ENCODE data around the gene ATRIP. TPM values are rescaled to one million over a fixed set of nuclear protein-coding genes. Genes with fewer than 3 reads are reported as not detected.

Gene ATRIP
- total and polyA plus RNA-seq, 10 of the 15 experiments (the other 5 are each of a cell fraction or from before 2014, with no cell fraction given): 1.4 to 16.0 (median 10.1) TPM

DNA sequence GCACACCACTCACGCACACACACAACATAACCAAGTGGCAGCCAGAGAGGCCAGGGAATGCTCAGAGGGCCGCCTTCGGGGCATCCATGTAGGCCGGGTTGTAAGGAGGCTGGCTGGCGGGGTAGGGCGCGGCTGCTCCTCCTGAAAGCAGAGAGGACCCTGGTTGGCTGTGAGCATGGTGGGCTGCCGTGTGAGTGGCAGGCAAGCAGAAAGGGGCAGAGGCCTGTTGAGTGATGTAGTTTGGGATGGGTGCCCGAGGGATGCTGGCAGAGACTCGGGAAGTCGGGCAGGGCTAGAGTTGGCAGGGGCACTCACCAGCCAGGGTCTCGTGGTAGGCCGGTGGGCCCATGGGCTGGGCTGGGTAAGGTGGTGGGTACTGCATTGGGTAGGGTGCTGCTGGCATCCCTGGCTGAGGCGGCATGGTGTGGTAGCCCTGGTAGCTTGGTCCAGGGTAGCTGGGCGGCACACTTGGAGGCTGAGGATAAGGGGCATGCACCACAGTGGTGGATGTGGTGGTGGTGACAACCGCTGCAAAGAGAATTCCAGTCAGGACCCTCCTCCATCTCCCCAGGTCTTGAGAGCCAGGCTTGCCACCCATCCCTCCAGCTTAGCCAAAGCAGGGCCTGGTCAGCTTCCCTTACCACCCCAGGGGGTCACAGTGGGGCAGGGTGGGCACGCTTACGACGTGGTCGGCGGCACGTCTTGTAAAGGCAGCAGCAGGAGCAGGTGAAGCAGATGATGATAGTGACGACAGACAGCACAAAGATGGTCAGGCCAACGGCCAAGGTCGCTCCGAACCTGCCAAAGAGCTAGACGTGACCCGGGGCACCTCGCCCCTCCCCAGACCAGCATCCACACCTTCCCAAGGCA lies 22.7 kb downstream of the ATRIP start (continued):
- TF ChIP-seq, protein P1, sequence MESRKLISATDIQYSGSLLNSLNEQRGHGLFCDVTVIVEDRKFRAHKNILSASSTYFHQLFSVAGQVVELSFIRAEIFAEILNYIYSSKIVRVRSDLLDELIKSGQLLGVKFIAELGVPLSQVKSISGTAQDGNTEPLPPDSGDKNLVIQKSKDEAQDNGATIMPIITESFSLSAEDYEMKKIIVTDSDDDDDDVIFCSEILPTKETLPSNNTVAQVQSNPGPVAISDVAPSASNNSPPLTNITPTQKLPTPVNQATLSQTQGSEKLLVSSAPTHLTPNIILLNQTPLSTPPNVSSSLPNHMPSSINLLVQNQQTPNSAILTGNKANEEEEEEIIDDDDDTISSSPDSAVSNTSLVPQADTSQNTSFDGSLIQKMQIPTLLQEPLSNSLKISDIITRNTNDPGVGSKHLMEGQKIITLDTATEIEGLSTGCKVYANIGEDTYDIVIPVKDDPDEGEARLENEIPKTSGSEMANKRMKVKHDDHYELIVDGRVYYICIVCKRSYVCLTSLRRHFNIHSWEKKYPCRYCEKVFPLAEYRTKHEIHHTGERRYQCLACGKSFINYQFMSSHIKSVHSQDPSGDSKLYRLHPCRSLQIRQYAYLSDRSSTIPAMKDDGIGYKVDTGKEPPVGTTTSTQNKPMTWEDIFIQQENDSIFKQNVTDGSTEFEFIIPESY (IDR thresholded peaks at IDR 0.05): peak; percentile 73; the same call in 1 of the 2 replicates

DNA sequence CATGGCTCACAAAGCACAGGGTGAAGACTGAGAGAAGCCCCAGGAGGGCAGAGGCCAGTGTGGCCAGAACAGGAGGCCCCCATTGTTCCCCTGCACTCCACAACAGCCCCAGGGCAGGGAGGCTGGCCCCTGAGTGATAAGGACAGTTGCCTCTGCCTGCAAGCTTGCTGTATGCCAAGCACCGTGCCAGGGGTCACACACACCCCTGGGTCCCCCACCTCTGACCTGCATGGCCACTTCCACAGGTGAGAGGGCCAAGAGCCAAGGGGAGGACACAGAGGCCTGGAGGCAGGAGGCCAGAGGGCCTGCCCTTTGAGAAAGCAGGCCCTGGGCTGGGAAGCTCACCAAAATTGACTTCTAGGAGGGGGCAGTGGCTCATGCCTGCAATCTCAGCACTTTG lies 23.7 kb downstream of the ATRIP start:
- SMC1A ChIA-PET (ENCODE audit: uncharacterized antibody, unreplicated experiment): interaction anchor here (0.6 to 1.8 kb wide), 6 partner anchors 34 to 540 kb away, joined by 3 to 6 read pairs (median 3); partner anchors contain the start of gene SHISA5
- Histone ChIP-seq H3K27ac (ENCODE audit: control insufficient read depth, insufficient read depth) (peak overlapping the region; percentile 59; the same call in 1 of the 2 replicates), H3K36me3 (ENCODE audit: control insufficient read depth in 2 of 2, insufficient read depth in 2 of 2, low read length in 1 of 2) (peaks cover 9 to 12% of the 10 kb centered on the region in 2 experiments; a peak in 3 of 4 replicates), H3K4me2 (ENCODE audit: control insufficient read depth, insufficient read depth) (peak overlapping the region; percentile 80), H4K20me1 (ENCODE audit: control insufficient read depth, insufficient read depth) (no peaks in the 10 kb centered on the region), H3K9me3 (replicated peaks; ENCODE audit: control insufficient read depth, insufficient read depth, low read length) (no peaks in the 10 kb centered on the region), H3K79me2 (ENCODE audit: control insufficient read depth, insufficient read depth, low read length) (peaks cover 68% of the 10 kb centered on the region), H3K9ac (ENCODE audit: control insufficient read depth, insufficient read depth, low read length) (peak overlapping the region; percentile 56), H3K4me1 (ENCODE audit: control insufficient read depth, insufficient read depth, low read length) (peaks cover 50% of the 10 kb centered on the region), H2AFZ (ENCODE audit: control insufficient read depth, low read depth, low read length) (no peak overlapping the region), H3K4me3 (peak overlapping the region; percentile 34; the same call in 1 of the 2 replicates), H3K27me3 (replicated peaks in 1 of 2; ENCODE audit: control insufficient read depth in 2 of 2, insufficient read depth in 2 of 2, low read length in 1 of 2) (no peaks in the 10 kb centered on the region)
- POLR2A ChIA-PET: interaction anchor here (0.6 to 10.0 kb wide), 4 partner anchors 12 to 381 kb away, joined by 4 to 91 read pairs (median 4); partner anchors contain the start of gene PFKFB4
- ATAC-seq (no peak), FAIRE-seq (no peak), DNase-seq (ENCODE audit: low read depth, low spot score) (no peak)
- in situ Hi-C loops (cut with MboI): no loop called here
- intact Hi-C loops (cut with micrococcal nuclease; ENCODE audit: unreplicated experiment): no loop called here
- no TSS peak for BruUV-seq (replicated peaks)
- RAD21 ChIA-PET (ENCODE audit: unreplicated experiment): interaction anchor here (0.8 to 1.2 kb wide), 3 partner anchors 34 to 165 kb away, joined by 3 to 4 read pairs (median 3); partner anchors contain the start of gene SLC26A6
- CTCF ChIA-PET: interaction anchor here (0.6 to 2.4 kb wide), 8 partner anchors 34 to 165 kb away, joined by 3 to 13 read pairs (median 5); partner anchors contain the start of gene SLC26A6
- 78% methylated on average over 1 of the region's 1 CpG for WGBS (ENCODE audit: insufficient coverage, insufficient replicate concordance, low lambda C conversion rate, missing lambda C conversion rate)
- TF ChIP-seq, protein P1 (IDR thresholded peaks at IDR 0.05): no peak
- TF ChIP-seq, protein P2, sequence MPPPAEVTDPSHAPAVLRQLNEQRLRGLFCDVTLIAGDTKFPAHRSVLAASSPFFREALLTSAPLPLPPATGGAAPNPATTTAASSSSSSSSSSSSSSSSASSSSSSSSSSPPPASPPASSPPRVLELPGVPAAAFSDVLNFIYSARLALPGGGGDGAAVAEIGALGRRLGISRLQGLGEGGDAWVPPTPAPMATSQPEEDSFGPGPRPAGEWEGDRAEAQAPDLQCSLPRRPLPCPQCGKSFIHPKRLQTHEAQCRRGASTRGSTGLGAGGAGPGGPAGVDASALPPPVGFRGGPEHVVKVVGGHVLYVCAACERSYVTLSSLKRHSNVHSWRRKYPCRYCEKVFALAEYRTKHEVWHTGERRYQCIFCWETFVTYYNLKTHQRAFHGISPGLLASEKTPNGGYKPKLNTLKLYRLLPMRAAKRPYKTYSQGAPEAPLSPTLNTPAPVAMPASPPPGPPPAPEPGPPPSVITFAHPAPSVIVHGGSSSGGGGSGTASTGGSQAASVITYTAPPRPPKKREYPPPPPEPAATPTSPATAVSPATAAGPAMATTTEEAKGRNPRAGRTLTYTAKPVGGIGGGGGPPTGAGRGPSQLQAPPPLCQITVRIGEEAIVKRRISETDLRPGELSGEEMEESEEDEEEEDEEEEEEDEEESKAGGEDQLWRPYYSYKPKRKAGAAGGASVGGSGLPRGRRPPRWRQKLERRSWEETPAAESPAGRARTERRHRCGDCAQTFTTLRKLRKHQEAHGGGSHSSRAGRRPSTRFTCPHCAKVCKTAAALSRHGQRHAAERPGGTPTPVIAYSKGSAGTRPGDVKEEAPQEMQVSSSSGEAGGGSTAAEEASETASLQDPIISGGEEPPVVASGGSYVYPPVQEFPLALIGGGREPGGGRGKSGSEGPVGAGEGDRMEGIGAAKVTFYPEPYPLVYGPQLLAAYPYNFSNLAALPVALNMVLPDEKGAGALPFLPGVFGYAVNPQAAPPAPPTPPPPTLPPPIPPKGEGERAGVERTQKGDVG (CRISPR knock-in tag; IDR thresholded peaks at IDR 0.05): no peak
- TF ChIP-seq PAX8 (IDR thresholded peaks at IDR 0.05) (no peak), NR2C1 (IDR thresholded peaks at IDR 0.05) (no peak), TCF7 (IDR thresholded peaks at IDR 0.05; ENCODE audit: borderline replicate concordance) (no peak), SIN3A (IDR thresholded peaks at IDR 0.05; ENCODE audit: low read depth, low read length) (no peak), MEF2B (IDR thresholded peaks at IDR 0.05; ENCODE audit: partially characterized antibody, poor library complexity, severe bottlenecking) (no peak), HCFC1 (IDR thresholded peaks at IDR 0.05; ENCODE audit: low read length) (no peak)
- TF ChIP-seq, protein P3, sequence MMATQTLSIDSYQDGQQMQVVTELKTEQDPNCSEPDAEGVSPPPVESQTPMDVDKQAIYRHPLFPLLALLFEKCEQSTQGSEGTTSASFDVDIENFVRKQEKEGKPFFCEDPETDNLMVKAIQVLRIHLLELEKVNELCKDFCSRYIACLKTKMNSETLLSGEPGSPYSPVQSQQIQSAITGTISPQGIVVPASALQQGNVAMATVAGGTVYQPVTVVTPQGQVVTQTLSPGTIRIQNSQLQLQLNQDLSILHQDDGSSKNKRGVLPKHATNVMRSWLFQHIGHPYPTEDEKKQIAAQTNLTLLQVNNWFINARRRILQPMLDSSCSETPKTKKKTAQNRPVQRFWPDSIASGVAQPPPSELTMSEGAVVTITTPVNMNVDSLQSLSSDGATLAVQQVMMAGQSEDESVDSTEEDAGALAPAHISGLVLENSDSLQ (IDR thresholded peaks at IDR 0.05): no peak

All from GM12878 (cell line).